ENCODE results near the gene PGAP3.

Gene PGAP3

DNA sequence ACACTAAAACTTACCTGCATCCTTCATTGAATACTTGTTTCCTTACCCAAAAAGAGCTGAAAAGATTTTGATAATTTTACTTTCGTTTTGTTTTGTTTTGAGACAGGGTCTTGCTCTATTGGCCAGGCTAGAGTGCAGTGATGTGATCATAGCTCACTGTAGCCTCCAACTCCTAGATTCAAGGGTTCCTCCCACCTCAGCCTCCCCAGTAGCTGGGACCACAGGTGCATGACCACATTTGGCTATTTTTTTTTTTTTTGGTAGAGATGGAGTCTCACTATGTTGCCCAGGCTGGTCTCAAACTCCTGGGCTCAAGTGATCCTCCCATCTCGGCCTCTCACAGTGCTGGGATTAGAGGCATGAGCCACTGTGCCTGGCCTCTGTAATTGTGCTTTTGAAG, 32.8 kb downstream of the PGAP3 start:
- no peak for DNase-seq

DNA sequence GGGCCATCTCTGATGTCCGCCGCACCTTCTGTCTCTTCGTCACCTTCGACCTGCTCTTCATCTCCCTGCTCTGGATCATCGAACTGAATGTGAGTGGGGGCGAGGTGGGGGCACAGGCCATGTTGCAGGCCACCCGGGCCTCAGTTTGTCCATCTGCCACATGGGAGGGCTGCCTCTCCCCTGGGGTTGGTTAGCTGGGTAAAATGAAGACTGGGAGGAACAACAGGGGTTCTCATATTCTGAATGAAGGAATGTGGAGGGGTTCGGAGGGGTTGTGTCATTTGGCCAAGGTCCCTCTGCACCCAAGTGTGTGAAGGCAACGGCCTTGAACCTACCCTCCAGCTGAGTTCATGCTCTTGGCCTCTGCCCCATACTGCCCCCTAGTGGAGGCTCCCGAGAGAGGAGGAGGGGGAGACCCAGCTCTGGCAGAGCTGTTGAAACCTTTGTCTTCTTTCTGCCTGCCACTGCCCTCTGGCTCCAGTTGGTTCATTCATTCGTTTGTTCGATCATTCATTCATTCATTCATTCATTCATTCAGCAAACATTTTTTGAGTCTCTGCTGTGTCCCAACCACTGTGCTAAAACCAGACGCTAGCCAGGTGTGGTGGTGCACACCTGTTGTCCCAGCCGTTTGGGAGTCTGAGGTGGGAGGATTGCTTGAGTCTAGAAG, 34.1 kb downstream of the PGAP3 start:
- DNase-seq, result no peak

DNA sequence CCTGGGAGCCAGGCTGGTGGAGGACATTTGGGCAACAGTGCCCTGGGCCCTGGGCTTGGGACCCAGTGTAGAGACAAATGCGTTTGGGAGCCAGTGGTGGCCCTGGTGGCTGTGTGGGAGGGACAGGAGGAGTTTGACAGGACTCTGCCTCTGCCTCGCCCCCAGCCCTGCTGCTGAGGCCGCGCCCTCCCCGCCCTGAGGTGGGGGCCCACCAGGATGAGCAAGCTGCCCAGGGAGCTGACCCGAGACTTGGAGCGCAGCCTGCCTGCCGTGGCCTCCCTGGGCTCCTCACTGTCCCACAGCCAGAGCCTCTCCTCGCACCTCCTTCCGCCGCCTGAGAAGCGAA, 34.6 kb downstream of the PGAP3 start:
- no peak for DNase-seq

DNA sequence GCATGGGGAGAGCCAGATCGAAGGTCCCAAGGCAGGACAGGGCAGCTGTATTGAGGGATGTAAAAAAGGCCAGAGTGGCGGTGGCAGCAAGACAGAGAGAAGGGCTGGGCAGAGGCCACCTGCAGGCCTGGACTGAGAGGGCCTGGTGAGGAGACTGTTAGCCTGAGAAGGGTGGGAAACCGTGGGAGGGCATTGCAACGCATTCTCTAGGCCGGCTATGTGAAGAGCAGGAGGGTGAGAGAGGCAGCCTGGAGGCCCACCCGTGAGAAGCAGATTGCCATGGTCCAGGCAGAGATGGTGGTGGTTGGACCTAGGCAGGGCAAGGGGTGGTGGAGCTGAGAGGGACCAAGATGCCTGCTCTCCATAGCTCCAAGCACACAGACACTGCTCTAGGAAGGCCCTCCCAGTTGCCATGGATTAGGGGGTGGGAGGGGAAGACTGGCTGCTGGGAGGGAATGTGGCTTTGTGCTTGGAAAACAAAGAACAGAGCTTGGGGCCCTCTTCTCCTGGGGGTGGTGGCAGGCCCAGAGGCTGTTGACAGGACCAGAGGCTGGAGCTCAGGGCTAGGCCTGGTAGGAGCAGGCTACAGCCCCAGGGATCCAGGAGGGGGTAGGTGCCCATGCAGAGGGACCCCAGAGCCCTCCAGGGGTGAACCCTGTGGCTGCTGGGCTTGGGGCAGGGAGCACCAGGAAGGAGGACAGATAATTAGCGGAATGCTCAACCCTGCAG, 35.1 kb downstream of the PGAP3 start:
- no peak for DNase-seq

DNA sequence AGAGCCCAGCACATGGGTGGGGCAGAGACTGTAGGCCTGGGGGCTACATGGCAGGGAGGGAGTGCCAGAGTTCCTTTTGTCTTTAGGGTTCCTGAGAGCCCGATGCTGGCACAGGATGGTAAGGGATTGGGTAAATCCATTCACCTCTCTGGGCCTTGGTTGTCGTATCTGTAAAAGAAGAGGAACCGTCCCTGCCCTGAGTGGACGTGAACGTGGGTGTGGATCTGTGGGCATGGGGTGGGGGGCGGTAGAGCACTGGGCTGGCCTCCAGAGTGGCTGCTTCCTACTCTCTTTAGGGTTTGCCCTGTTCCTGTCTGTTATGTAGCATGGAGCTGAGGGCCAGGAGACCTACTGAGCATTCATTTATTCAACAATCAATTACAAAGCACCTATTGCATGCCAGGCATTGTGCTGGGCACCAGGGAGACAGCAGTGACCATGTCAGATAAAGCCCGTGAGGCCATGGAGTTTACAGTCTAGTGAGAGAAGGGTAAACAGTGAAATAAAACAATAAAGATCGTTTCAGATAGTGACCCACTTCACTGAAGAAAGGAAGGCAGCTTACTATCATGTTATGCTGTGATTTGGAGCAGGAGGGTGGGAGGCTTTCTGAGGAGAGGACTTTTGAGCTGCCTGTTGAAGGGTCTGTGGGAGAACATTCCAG, 35.8 kb downstream of the PGAP3 start:
- DNase-seq, result no peak

DNA sequence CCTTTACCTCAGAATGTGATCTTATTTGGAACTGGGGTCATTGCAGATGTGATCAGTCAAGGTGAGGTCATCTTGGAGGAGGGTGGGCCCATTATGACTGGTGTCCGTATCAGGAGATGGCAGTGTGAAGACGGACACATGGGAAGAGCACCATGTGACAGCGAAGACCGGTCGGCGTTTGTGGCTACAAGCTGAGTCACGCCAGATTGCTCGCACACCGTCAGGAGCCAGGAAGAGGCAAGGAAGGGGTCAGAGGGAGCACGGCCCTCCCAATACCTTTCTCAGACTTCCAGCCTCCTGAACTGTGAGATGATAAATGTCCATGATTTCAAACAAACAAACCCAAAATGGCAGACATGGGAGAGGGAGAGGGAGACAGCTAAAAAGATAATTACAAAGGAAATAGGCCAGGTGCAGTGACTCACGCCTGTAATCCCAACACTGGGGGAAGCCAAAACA, 37.7 kb downstream of the PGAP3 start:
- no peak for DNase-seq

DNA sequence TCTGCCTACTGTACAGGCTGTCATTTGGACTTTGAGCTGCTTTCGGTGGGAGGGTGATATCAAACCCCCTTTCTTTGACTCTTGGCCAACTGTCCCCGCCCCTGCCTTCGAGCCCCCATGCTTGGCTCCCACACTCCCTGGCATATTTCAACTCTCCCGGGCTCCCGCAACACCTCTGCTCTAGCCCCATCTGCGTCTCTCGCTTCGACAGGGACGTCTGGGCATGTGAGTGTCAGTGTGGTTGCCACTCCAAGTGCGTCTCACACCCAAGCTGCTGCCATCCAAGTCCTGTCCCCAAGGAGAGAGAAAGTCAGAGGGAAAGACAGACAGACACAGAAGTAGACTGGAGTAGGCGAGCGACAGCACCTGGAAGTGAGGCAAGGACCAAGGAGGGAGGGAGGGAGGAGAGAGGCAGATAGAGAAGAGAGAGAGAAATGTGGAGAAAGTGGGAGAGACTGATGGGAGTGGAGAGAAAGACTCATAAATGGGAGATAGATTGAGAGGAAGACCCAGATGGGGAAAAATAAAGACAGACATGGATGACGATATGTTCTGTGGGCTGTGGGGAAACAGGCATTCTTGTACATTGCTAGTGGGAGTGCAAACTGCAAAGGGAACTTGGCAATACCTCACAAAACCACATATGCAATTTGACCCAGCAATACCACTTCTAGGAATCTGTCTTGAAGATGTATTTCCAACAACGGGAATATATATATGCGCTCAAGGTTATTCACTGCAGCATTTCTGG, 39.1 kb downstream of the PGAP3 start:
- DNase-seq, result peak; percentile 69

DNA sequence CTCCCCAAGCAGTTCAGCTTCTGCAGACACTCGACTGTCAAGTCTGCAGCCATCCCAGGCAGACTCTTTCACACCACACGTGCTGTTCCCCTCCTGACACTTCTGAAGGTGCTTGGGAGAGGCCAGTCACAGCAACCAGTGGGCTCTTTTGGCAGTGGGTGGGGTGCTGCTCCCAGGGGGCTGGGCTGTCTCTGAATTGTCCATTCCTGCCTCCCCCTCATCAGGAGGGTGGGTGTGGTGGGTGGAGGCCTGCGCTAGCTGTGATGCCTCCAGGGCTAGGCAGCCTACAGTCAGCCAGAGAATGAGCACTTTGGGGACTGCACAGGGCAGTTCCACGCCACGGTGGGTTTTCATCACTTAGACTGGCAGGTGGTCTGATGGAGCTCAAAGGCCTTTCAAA, 40.6 kb downstream of the PGAP3 start:
- DNase-seq, result no peak

DNA sequence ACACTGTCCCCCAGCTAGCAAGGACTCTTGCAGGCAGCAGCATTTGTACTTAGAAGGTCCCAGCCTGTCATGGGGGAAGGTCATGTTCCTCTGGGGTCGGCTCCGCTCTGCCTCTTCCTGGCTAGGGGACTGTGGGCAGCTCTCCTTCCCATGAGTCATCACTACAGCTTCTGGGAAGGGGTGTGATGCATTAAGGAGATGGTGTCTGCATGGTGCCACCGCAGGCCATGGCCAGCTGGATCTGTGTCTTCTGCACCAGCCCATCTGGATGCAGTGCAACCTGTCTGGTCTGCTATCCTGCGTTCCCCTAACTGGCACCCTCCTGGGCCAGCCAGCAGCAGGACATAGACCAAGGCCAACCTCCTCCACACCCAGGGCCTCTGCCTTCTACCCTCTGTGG, 44.6 kb downstream of the PGAP3 start:
- DNase-seq, result peak; percentile 28

DNA sequence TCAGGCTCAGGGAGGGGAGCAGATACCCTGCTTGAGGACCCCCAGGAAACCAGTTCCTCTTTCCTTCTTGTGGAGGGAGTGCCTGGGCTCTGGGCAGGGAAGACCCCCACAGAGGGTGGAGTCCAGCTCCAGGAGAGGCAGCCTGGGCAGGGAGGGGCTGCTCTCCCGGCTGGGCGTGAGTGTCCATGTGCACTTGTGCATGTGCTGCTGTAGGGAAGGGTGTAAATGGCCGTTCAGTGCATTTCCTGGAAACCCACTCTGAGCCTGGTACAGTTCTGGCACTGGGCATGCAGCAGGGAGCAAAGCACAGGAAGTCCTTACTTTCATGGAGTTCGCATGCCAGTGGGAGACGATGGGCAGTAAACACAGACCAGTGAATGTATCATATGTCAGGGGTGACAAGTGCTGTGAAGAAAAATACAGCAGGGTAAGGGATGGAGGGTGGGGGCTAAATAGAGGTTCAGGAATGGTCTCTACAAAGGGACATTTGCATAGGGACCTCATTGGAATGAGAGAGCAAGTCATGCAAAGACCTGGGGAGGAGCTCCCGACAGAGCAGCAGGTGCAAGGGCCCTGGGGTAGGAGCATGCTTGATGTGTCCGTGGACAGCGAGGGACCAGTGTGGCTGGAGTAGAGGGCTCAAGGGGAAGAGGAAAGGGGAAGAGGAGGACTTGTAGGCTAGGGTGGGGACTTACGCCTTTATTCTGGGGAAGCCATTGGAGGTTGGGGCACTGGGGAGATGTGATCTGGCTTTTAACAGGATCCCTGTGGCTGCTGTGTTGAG, 45.4 kb downstream of the PGAP3 start:
- no peak for DNase-seq

DNA sequence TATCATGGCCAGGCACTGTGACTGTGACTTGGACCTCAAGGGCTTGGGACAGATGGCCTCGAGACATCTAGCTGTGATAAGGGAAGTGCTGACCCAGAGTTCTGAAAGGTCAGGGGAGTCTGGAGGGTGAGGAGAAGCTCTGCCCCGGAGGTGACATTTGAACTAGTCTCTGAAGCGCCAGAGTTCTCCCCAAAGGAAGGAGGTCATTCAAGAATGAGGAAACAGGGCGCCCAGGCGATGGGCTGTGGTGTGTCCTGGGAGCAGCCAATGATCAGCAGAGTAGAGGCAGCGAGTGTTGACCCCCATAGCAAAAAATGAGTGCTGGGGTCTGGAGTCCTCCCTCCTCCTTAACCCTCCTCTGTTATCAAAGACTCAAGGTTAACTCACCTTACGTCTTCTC, 46.0 kb downstream of the PGAP3 start:
- no peak for DNase-seq

DNA sequence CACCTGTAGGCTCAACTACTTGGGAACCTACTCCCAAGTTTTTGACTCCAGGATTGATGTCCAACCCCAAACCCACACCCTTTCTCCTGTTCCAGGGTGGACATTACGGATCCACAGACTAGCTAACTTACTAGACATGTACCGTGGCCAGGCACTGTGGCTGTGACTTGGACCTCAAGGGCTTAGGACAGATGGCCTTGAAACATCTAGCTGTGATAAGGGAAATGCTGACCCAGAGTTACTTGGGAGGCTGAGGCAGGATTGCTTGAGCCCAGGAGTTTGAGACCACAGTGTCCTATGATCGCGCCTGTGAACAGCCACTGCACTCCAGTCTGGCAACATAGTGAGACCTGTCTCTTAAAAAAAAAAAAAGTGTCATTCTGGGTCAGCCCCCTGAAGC, 46.8 kb downstream of the PGAP3 start:
- no peak for DNase-seq

DNA sequence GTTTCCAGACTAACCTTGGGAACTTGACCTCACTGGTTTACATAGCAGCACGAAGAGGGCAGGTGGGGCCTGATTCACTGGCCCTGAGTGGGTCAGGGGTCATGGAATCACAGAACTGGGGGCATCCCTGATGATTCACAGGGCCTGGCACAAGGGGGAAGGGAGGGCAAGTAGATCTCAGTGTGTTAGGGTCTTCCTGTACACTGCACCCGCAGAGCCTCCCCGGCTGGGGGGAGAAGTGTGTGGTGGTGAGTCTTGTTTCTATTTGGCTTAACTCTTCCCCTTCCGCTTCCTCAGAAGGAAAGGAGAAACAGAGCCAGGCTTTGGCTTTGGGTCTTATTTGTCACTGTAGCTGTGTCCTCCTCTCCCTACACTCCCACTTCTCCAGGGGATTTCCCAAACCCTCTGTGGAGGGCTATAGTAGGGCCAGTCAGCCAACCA, 47.2 kb downstream of the PGAP3 start:
- no peak for DNase-seq

DNA sequence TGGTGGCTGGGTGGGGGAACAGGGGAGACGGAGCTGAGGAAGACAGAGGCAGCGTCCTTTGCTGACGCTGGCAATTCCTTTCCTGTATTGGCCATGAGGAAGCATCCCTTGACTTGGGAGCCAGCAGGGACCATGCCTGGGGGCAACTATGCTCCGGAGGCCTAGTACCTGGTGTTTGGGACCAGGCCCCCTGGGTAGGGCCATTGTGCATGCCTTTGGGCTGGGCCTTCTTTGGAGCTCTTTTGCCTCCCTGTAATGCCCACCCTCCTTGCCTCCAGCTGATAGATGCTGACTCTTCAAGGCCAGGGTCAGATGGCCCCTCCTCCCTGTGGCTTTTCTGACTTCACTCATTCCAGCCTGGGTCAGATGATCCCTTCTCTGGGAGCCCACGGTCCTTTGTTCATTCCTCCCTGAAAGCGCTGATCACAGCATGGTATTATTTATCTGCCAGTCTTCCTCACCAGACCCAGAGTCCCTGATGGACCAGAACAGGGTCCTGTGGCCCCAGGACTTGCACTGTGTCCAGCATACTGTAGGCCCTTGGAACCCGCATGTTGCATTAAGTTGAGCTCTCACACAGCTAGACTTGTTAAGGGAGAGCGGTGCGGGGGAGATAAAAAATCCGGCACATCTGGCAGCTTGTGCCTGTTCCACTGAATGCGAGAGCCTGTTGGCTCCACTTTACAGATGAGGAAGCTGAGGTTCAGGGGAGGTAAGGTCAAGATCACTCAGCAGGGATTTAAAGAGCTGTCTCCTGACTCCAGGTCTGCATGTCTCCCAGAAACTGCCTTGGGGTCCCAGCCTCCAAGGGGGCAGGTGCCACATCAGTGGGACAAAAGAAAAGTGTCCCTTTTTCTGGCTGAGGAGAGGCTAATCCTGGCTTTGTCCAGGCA, 48.0 kb downstream of the PGAP3 start:
- no peak for DNase-seq

DNA sequence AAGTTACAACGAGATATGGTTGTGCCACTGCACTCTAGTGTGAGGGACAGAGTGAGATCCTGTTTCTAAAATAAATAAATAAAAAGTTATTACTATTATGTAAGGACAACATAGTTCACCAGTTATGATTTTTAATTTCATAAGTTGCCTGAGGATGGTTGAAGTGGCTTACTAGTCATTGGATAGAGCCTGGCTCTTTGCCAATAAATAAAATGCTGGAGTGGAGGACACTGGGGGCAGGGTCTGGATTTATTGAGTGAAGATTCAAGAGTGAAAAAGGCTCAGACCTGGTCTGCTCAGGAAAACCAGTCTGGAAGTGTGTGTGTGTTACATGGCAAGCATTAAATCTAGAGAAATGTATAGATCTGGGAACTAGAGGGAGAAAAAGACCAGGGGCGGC, 48.8 kb downstream of the PGAP3 start:
- DNase-seq, result no peak

DNA sequence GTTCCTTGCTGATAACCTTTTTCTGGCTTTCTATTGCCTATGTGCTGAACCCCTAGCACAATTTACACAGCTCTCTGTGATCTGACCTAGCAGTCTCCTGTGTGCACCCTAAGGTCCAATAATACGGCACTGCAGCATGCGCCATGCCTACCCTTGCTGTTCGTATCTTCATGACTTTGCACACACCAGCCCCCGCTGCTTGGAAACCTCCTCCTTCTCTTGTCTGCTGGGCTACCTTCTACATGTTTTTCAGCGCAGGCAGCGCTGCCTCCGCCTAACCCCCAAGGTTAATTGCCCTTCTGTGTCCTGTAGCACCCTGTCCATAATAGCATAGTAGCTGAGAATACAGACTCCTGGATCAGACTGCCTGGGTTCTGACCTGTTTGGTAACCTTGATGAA, 49.5 kb downstream of the PGAP3 start:
- no peak for DNase-seq

DNA sequence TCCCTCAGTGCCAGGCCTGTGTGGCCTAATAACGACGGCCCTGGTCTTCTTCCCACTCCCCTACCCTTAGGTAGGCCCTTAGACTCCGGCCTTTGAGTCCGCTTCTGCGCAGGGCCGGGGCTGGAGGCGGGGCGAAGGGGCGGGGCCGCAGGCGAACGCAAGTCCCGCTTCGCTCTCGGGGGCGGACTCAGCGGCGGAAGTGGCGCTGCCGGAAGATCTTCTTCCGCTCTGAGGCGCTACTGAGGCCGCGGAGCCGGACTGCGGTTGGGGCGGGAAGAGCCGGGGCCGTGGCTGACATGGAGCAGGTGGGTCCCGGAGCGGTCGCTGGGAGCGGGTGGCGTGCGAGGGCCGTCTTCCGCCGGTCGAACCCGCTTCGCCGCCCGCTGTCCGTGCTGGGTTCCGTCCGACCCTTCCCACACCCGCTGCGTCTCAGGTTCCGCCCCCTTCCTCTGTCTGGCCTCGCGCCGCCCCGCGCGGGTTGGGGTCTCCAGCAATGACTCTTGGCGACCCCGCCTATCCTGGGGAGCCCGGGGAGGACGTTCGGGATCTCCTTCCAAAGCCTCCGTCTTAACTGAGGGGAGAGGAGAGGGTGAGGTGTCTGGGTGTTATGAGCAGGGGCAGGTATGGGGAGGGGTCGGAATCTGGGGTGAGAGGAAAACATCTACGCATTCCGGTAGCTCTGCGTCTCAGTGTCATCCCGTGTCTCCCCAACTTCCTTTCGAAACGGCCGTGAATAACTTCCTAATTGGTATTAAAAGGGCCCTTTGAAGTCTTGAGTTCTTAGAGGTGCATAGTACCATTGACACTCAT, 50.7 kb downstream of the PGAP3 start, which contains the start of gene STARD3:
STARD3 (plus strand) TSS at position 218 of the 810 bp plus-strand sequence. CDS start 16,388 bp downstream, outside the sequence.
- DNase-seq, result peak; percentile 81

DNA sequence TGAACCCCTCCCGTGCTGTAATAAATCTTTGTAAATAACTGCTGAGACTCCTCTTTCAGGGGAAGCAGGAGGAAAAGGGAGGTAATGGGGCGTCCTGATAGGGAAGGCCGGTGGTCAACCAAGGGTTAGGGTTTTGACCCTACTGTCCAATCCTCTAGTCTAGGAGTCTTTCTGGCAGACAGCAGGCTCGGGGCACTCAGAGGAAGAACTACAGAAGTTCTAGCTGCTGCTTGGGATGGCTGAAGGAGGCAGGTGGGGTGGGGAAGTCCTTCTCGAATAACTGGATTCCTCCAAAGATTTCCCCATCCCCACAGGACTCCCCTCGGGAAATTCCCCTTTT, 51.3 kb downstream of the PGAP3 start:
- DNase-seq, result no peak

DNA sequence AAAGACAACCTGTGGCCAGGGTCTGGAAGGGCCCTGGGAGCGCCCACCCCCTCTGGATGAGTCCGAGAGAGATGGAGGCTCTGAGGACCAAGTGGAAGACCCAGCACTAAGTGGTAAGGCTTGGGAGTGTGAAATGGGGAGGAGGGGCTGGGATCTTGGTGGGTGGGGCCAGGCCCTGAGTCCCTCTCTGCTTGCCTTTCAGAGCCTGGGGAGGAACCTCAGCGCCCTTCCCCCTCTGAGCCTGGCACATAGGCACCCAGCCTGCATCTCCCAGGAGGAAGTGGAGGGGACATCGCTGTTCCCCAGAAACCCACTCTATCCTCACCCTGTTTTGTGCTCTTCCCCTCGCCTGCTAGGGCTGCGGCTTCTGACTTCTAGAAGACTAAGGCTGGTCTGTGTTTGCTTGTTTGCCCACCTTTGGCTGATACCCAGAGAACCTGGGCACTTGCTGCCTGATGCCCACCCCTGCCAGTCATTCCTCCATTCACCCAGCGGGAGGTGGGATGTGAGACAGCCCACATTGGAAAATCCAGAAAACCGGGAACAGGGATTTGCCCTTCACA, 52.2 kb downstream of the PGAP3 start:
- no peak for DNase-seq

DNA sequence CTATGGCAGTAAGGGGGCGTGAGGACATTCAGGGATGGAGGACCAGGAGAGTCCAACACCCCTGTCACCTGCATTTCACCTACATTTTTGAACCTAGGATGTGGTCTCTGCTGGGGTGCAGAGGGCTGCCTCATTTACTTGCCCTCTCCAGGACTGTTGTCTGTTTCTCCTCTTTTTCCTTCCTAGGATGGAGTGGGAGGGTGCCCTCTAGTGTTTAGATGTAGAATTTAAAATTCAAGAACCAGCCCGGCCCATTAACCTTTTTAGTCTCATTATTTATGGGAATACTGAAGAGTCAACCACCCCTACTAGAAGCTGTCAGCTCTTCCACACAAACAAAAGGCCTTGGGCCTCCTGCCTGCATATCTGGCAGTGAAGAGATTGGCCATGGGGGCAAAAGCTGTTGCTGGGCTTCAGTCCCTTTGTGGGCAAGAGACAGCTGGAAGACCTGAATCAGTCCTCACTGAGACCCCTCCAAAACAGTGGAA, 53.4 kb downstream of the PGAP3 start:
- DNase-seq, result peak; percentile 32

Measured in fibroblast of skin of right quadriceps (primary cell).